Esophagus muscularis mucosa (tissue), 3 donors: ENCODE results near the gene RFX5.

Experiments used
- POLR2A ChIP-seq: fragments of 450-650 bp; IDR thresholded peaks from one replicate; pipeline ENCODE4 v1.6.1; 2017; ENCODE audit warnings: antibody characterized with exemption, moderate library complexity, mild to moderate bottlenecking, low read depth
- POLR2AphosphoS5 ChIP-seq, 2 donors: sonication (generic); formaldehyde crosslinking; IDR thresholded peaks; one replicate each; pipeline ENCODE4 v1.6.1; 2017; ENCODE audit warnings: antibody characterized with exemption in 2 of 2
- TF ChIP-seq, protein P1 (sequence below), 3 experiments: fragments of 200-600 bp in 2 of 3; fragments of 450-650 bp in 1 of 3; sonication (generic) in 2 of 3; IDR thresholded peaks; one replicate each; pipeline ENCODE4 v1.5.1; 2017 to 2019; ENCODE audit warnings: antibody characterized with exemption in 3 of 3, mild to moderate bottlenecking in 2 of 3, moderate library complexity in 1 of 3

DNA sequence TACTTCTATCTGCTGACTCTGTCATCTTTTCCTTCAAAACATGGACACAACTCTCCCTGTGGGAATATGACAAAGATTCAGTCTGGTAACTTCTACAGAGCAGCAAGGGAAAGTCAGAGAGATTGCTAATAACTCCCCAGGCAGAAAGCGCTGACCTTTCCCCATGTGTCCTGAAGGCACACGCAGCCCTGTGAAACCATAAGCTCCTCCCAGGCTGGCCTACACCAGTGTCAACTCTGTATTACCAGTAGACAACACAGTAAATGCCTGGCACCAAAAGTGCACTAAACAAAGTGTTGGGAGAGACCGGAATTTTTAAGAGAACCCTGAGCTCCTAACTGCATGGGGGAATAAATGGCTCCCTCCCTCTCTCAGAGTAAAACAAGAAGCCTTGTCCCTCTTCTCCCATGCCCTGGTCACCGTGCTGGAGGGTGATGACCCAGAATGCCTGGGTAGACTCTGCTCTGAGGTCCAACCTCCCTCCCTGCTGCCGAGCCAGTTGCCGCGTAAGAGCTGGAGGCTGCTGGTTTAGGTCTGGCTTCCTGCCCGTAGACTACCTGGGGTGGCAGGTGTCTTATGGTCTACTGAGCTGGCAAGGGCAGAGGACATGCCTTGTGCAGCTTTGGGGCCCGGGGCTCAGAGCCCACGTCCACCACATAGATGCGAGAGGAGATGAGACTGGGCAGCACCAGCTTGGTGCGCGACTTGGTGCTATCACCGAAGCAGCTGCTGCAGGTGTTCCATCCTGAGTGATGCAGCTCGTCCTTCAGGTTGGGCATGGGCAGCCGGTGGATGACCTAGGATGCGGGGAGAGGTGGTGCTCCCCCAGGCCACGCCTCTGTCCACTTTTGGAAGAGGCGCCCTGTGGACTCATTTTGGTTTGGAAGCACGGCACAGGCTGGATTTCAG is 21.6 kb upstream of the RFX5 start:
- no peak for TF ChIP-seq POLR2AphosphoS5 (IDR thresholded peaks at IDR 0.05)
- TF ChIP-seq, protein P1, sequence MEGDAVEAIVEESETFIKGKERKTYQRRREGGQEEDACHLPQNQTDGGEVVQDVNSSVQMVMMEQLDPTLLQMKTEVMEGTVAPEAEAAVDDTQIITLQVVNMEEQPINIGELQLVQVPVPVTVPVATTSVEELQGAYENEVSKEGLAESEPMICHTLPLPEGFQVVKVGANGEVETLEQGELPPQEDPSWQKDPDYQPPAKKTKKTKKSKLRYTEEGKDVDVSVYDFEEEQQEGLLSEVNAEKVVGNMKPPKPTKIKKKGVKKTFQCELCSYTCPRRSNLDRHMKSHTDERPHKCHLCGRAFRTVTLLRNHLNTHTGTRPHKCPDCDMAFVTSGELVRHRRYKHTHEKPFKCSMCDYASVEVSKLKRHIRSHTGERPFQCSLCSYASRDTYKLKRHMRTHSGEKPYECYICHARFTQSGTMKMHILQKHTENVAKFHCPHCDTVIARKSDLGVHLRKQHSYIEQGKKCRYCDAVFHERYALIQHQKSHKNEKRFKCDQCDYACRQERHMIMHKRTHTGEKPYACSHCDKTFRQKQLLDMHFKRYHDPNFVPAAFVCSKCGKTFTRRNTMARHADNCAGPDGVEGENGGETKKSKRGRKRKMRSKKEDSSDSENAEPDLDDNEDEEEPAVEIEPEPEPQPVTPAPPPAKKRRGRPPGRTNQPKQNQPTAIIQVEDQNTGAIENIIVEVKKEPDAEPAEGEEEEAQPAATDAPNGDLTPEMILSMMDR (IDR thresholded peaks at IDR 0.05): no peak
- no peak for TF ChIP-seq POLR2A
